HL-60 (cell line): ENCODE results near the gene TMEM44.

ENCODE experiments used
- CTCF ChIP-seq: IDR thresholded peaks from one replicate; pipeline ENCODE4 v1.5.1; 2011; ENCODE audit warnings: low read length, control low read depth, inconsistent platforms; ENCODE audit not compliant: insufficient read depth
- REST ChIP-seq: IDR thresholded peaks from 2 replicates; pipeline ENCODE4 v1.6.1; 2012; ENCODE audit warnings: low read depth; ENCODE audit not compliant: insufficient replicate concordance

GRCh38 chr3:194579091-194579606 is 54.1 kb downstream of the TMEM44 start:
- TF ChIP-seq CTCF = no peak
- TF ChIP-seq REST = no peak
